NCI-H69 (cell line): ENCODE results near the gene PPFIBP2.
"Not testable (repeated sequence)": the region's sequence is repeated elsewhere in the genome, so short reads cannot be mapped to it uniquely, and the experiment has no call there.

Experiments
- DNase-seq: peaks from one replicate; lab custom pipeline; 2025; lab: John Stamatoyannopoulos, UW

The PPFIBP2 gene

GRCh38 chr11:7499081-7499480 lies 14.7 kb upstream of the PPFIBP2 start:
- DNase-seq = no peak

- DNase-seq = no peak
These were observed 13.5 kb upstream of the PPFIBP2 start for GRCh38 chr11:7500251-7500650.

GRCh38 chr11:7501251-7501650 lies 12.5 kb upstream of the PPFIBP2 start:
- no peak for DNase-seq

GRCh38 chr11:7501894-7502293 lies 11.9 kb upstream of the PPFIBP2 start:
- DNase-seq = no peak

GRCh38 chr11:7506243-7506642 lies 7.6 kb upstream of the PPFIBP2 start:
- DNase-seq = no peak

- DNase-seq = no peak
These were observed 5.7 kb upstream of the PPFIBP2 start for GRCh38 chr11:7508087-7508486.

GRCh38 chr11:7509966-7510365 lies 3.8 kb upstream of the PPFIBP2 start:
- no peak for DNase-seq

GRCh38 chr11:7511401-7511800 lies 2.4 kb upstream of the PPFIBP2 start:
- DNase-seq = peak; percentile 44

- no peak for DNase-seq
These were observed 1.1 kb upstream of the PPFIBP2 start for GRCh38 chr11:7512525-7513233.

- DNase-seq = peak; percentile 21
These were observed 346 bp downstream of the PPFIBP2 start for GRCh38 chr11:7514099-7514591.

GRCh38 chr11:7515447-7515886 lies 1.7 kb downstream of the PPFIBP2 start:
- no peak for DNase-seq

GRCh38 chr11:7516475-7516874 lies 2.7 kb downstream of the PPFIBP2 start:
- no peak for DNase-seq

- DNase-seq = not testable (repeated sequence)
These were observed 3.9 kb downstream of the PPFIBP2 start for GRCh38 chr11:7517743-7518142.

- DNase-seq = no peak
These were observed 5.2 kb downstream of the PPFIBP2 start for GRCh38 chr11:7518811-7519562.

- DNase-seq = no peak
These were observed 6.5 kb downstream of the PPFIBP2 start for GRCh38 chr11:7520011-7520942.

- no peak for DNase-seq
These were observed 7.2 kb downstream of the PPFIBP2 start for GRCh38 chr11:7520981-7521487.

GRCh38 chr11:7522121-7522520 lies 8.3 kb downstream of the PPFIBP2 start:
- DNase-seq = no peak

- no peak for DNase-seq
These were observed 8.7 kb downstream of the PPFIBP2 start for GRCh38 chr11:7522546-7522945.

- DNase-seq = no peak
These were observed 9.8 kb downstream of the PPFIBP2 start for GRCh38 chr11:7523416-7524210.

- peak; percentile 23 for DNase-seq
These were observed 10.8 kb downstream of the PPFIBP2 start for GRCh38 chr11:7524462-7525235.
